Hepatocyte (in vitro differentiated cells): Measurements from ENCODE around the gene PLEKHD1.

ENCODE experiments used
- CTCF ChIP-seq: fragments of 200-600 bp; sonication (generic); IDR thresholded peaks from 2 replicates; pipeline ENCODE4 v1.5.1; 2016; ENCODE audit warnings: antibody characterized with exemption, mild to moderate bottlenecking; ENCODE audit not compliant: poor library complexity
- EZH2 ChIP-seq: fragments of 200-600 bp; sonication (generic); IDR thresholded peaks from 2 replicates; pipeline ENCODE4 v1.6.1; 2016; ENCODE audit warnings: antibody characterized with exemption, mild to moderate bottlenecking, borderline replicate concordance
- EZH2phosphoT487 ChIP-seq: fragments of 200-600 bp; sonication (generic); IDR thresholded peaks from one replicate; pipeline ENCODE4 v1.6.1; 2018; ENCODE audit warnings: antibody characterized with exemption, mild to moderate bottlenecking, low read depth, moderate library complexity; ENCODE audit not compliant: unreplicated experiment, severe bottlenecking

GRCh38 chr14:69540654-69541335, 56.3 kb downstream of the PLEKHD1 start:
- TF ChIP-seq EZH2 = no peak
- no peak for TF ChIP-seq CTCF
- no peak for TF ChIP-seq EZH2phosphoT487
